Measurements from ENCODE around the gene BBS9.

Gene BBS9

DNA sequence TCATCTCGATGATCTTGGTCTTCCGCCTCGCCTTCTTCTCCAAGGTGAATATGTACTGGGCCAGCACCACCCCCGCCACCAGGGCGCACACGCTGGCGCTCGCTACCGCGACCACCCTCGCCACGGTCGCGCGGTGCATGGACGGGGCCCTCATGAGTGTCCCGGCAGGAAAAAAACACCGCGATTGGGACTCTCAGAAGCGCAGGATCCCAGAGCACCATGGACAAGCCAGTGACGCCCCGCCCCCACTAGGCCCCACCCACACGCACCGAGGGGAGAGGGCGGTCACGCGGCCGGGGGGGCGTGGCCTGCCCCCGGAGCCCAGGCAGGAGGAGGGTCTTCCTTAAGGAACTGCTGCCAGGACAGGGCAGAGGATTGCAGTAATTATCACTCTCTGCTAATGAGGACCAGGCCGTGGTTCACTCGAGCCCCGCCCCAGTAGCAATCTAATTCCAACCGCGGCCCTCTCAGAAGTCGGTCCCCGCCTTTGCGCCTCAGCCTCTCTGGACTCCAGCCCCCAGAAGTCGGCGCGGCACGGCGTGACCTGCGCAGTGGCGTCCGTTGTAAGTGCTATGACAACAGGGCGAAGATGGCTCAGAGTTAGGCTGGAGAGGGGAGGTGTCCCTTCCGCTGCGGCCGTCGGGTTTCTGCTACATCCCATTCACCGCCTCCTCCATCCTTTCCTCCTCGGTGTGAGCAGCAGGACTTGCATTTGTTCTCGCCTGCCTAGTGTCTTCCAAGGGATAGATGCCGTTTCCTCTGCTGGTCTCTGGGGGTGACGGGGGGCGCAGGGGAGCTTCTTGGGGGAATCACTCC lies at the start of gene BBS9:
TSS of gene BBS9 (plus strand) at position 575 of the 816 bp plus-strand sequence. CDS start 16,689 bp downstream, outside the sequence.
- DNase-seq (ENCODE audit: low read depth), result peak; percentile 83
- peak; percentile 14 for TF ChIP-seq CTCF (IDR thresholded peaks at IDR 0.05; ENCODE audit: low read depth, low read length, missing control alignments)
- H3K4me3 ChIP-seq (ENCODE audit: low read depth, low read length), result peak within 1 kb of the TSS; percentile 81

DNA sequence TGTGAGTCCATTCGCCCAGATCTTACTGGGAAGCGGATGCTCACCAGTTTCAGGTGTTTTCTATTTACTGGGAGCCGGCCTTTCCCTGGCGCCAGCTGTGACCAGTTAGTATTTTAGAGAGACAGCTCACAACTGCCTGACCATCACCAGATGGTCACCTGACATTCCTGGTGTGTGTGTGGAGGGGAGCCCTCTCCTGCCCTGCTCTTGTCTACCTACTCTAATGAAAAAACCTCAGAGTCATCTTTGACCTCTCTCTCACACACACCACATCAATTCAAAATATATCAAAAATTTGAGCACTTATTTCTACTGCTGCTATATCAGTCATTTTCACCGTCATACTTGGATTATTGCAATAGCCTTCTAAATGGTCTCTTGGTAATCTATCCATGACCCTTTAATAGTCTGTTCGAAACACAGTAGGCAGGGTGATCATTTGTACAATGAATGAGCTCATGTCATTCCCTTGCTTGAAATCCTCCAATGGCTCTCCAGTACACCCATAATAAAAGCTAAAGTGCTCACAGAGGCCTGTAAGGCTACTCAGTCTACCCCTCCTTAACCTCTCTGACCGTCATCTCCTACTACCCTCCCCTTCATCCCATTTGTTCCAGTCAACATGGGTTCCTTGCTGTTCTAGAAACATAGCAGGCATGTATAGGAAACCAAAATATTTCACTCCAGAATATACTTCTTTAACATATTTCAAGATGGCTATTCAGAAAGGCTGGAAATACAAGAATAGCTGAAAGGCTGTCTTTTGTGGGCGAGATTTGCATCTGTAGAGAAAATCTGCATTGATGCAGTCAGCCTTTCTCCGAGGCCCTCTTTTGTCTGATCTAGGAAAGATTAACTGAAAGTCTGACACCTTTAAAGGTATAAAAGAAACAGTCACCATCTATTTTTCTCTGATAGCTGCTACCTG lies 49.3 kb upstream of the BBS9 start:
- DNase-seq (ENCODE audit: low read depth), result no peak
- no peak for TF ChIP-seq CTCF (IDR thresholded peaks at IDR 0.05; ENCODE audit: low read depth, low read length, missing control alignments)
- no peak overlapping the region for H3K4me3 ChIP-seq (ENCODE audit: low read depth, low read length)

GRCh38 chr7:33087356-33087755 lies 42.0 kb upstream of the BBS9 start:
- no peak for TF ChIP-seq CTCF (IDR thresholded peaks at IDR 0.05; ENCODE audit: low read depth, low read length, missing control alignments)
- no peak for DNase-seq (ENCODE audit: low read depth)
- H3K4me3 ChIP-seq (ENCODE audit: low read depth, low read length), result no peak overlapping the region

DNA sequence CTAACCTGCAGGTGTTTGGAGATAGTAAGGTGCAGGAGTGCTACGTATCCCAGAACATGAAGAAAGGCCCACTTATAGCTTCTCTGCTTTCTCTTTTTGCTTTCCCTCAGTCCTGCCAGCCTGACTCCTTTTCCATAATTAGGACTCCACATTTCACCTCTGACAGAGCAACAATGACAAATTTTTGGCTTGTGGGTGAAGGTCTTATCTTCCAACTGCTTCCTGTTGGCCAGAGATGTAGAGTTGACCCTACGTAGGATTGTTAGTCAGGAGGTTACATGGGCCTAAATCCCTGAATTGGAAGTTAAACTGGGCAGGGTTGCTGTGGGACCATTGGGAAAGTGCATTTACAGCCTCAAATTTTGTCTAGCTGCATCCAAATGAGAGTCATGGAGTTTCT lies 41.5 kb upstream of the BBS9 start:
- no peak for DNase-seq (ENCODE audit: low read depth)
- TF ChIP-seq CTCF (IDR thresholded peaks at IDR 0.05; ENCODE audit: low read depth, low read length, missing control alignments), result no peak
- H3K4me3 ChIP-seq (ENCODE audit: low read depth, low read length), result no peak overlapping the region

DNA sequence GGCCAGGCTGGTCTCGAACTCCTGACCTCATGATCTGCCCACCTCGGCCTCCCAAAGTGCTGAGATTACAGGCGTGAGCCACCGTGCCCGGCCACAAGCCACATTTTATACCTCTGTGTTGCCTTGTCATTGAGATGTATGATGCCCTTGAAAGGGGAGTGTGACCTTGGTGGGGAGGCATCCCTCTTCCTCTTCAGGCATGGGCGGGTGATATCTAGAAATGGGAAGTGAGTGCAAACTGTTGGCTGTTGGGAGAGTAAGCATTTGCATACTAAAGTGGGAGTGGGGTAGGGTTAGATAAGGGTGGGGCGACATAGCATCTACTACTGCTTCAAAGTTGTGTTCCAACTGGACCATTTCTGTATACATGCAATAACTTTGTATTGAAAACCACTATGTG lies 40.2 kb upstream of the BBS9 start:
- TF ChIP-seq CTCF (IDR thresholded peaks at IDR 0.05; ENCODE audit: low read depth, low read length, missing control alignments), result no peak
- no peak overlapping the region for H3K4me3 ChIP-seq (ENCODE audit: low read depth, low read length)
- DNase-seq (ENCODE audit: low read depth), result no peak

DNA sequence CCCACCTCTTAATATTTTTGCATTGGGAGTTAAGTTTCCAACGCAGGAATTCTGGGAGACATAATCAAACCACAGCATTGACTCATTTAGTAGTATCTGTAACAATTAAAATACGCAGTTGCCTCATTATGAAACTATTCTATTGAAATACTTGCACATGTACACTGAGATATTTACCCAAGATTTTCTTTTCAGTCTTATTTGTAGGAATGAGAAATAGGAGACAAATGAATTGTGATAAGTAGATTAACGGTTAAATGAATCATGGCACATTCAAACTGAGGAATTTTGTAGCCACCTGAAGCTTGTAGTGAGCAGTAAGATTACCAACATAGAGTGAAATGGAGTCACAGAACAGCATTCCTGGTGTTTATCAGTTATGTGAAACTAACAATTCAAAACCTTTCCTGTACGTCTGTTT lies 38.2 kb upstream of the BBS9 start:
- H3K4me3 ChIP-seq (ENCODE audit: low read depth, low read length), result no peak overlapping the region
- DNase-seq (ENCODE audit: low read depth), result no peak
- TF ChIP-seq CTCF (IDR thresholded peaks at IDR 0.05; ENCODE audit: low read depth, low read length, missing control alignments), result no peak

All from GM12864 (cell line).